BLaER1 (cell line): ENCODE measurements around the gene EME2.

Source experiments
- H3K27ac ChIP-seq: shearing (Covaris generic); formaldehyde crosslinking; 2 replicates; pipeline ENCODE4 v1.8.1; 2022
- H3K27me3 ChIP-seq: shearing (Covaris generic); formaldehyde crosslinking; 2 replicates; pipeline ENCODE4 v1.8.1; 2022
- H3K36me3 ChIP-seq: shearing (Covaris generic); formaldehyde crosslinking; 2 replicates; pipeline ENCODE4 v1.8.1; 2022
- H3K4me1 ChIP-seq: shearing (Covaris generic); formaldehyde crosslinking; 2 replicates; pipeline ENCODE4 v1.8.1; 2022
- H3K4me2 ChIP-seq: shearing (Covaris generic); formaldehyde crosslinking; 2 replicates; pipeline ENCODE4 v1.8.1; 2022
- H3K4me3 ChIP-seq: shearing (Covaris generic); formaldehyde crosslinking; 2 replicates; pipeline ENCODE4 v1.8.1; 2022
- H3K9ac ChIP-seq: shearing (Covaris generic); formaldehyde crosslinking; 2 replicates; pipeline ENCODE4 v1.8.1; 2022
- H3K9me3 ChIP-seq: shearing (Covaris generic); formaldehyde crosslinking; 2 replicates; pipeline ENCODE4 v1.8.1; 2022
- H4K20me1 ChIP-seq: shearing (Covaris generic); formaldehyde crosslinking; 2 replicates; pipeline ENCODE4 v1.8.1; 2022
- Cebpa-rat ChIP-seq: shearing (Covaris generic); IDR thresholded peaks from 2 replicates; pipeline ENCODE4 v1.8.1; 2022

Gene EME2

GRCh38 chr16:1757714-1758461 is 14.7 kb upstream of the EME2 start:
- Histone ChIP-seq H3K36me3 (peaks cover 79% of the 10 kb centered on the region), H4K20me1 (peaks cover 57% of the 10 kb centered on the region), H3K4me1 (peaks cover 46% of the 10 kb centered on the region), H3K9ac (0 out of 2 replicates have a peak overlapping the region, but pooled peaks have one; percentile 24), H3K4me2 (0 out of 2 replicates have a peak overlapping the region, but pooled peaks have one; percentile 9), H3K27me3 (no peaks in the 10 kb centered on the region), H3K9me3 (no peaks in the 10 kb centered on the region), H3K4me3 (no peak overlapping the region), H3K27ac (peak overlapping the region; percentile 41; the same call in 1 of the 2 replicates)
- TF ChIP-seq Cebpa-rat: no peak

GRCh38 chr16:1758923-1759322 is 13.7 kb upstream of the EME2 start:
- Histone ChIP-seq H3K4me3 (no peak overlapping the region), H3K36me3 (peaks cover 75% of the 10 kb centered on the region), H3K4me2 (no peak overlapping the region), H3K4me1 (peaks cover 56% of the 10 kb centered on the region), H4K20me1 (peaks cover 63% of the 10 kb centered on the region), H3K9me3 (no peaks in the 10 kb centered on the region), H3K27me3 (no peaks in the 10 kb centered on the region), H3K9ac (0 out of 2 replicates have a peak overlapping the region, but pooled peaks have one; percentile 10), H3K27ac (no peak overlapping the region; the same call in 1 of the 2 replicates)
- TF ChIP-seq Cebpa-rat: no peak

GRCh38 chr16:1759511-1759910 is 13.1 kb upstream of the EME2 start:
- Histone ChIP-seq H3K4me1 (peaks cover 61% of the 10 kb centered on the region), H3K27ac (no peak overlapping the region), H4K20me1 (peaks cover 63% of the 10 kb centered on the region), H3K9me3 (no peaks in the 10 kb centered on the region), H3K27me3 (no peaks in the 10 kb centered on the region), H3K4me3 (no peak overlapping the region), H3K4me2 (no peak overlapping the region), H3K9ac (no peak overlapping the region), H3K36me3 (peaks cover 75% of the 10 kb centered on the region)
- TF ChIP-seq Cebpa-rat: no peak

- H3K9ac ChIP-seq: 0 out of 2 replicates have a peak overlapping the region, but pooled peaks have one; percentile 29
- no peak overlapping the region for H3K4me3 ChIP-seq
- H3K27me3 ChIP-seq: no peaks in the 10 kb centered on the region
- H3K27ac ChIP-seq: peak overlapping the region; percentile 64
- peaks cover 62% of the 10 kb centered on the region for H4K20me1 ChIP-seq
- H3K36me3 ChIP-seq: peaks cover 77% of the 10 kb centered on the region
- no peak for TF ChIP-seq Cebpa-rat
- H3K9me3 ChIP-seq: no peaks in the 10 kb centered on the region
- H3K4me2 ChIP-seq: peak overlapping the region; percentile 95
- H3K4me1 ChIP-seq: peaks cover 61% of the 10 kb centered on the region
Measured at GRCh38 chr16:1760911-1761310, 11.7 kb upstream of the EME2 start.

- Histone ChIP-seq H3K4me3 (peak overlapping the region; percentile 58), H3K27me3 (no peaks in the 10 kb centered on the region), H3K4me2 (peak overlapping the region; percentile 95), H3K36me3 (peaks cover 77% of the 10 kb centered on the region), H3K27ac (peak overlapping the region; percentile 87), H3K9me3 (no peaks in the 10 kb centered on the region), H3K9ac (peak overlapping the region; percentile 73), H4K20me1 (peaks cover 56% of the 10 kb centered on the region), H3K4me1 (peaks cover 60% of the 10 kb centered on the region)
- no peak for TF ChIP-seq Cebpa-rat
Measured at GRCh38 chr16:1761751-1762150, 10.9 kb upstream of the EME2 start.

- Histone ChIP-seq H4K20me1 (peaks cover 51% of the 10 kb centered on the region), H3K27me3 (no peaks in the 10 kb centered on the region), H3K9me3 (no peaks in the 10 kb centered on the region), H3K4me3 (peak overlapping the region; percentile 58), H3K27ac (peak overlapping the region; percentile 87), H3K4me2 (peak overlapping the region; percentile 95), H3K36me3 (peaks cover 78% of the 10 kb centered on the region), H3K4me1 (peaks cover 54% of the 10 kb centered on the region), H3K9ac (peak overlapping the region; percentile 73)
- no peak for TF ChIP-seq Cebpa-rat
Measured at GRCh38 chr16:1762196-1762878, 10.3 kb upstream of the EME2 start.

- Histone ChIP-seq H3K9me3 (no peaks in the 10 kb centered on the region), H4K20me1 (peaks cover 50% of the 10 kb centered on the region), H3K27ac (peak overlapping the region; percentile 87), H3K4me1 (peaks cover 51% of the 10 kb centered on the region), H3K9ac (peak overlapping the region; percentile 73), H3K27me3 (no peaks in the 10 kb centered on the region), H3K4me3 (peak overlapping the region; percentile 58), H3K36me3 (peaks cover 78% of the 10 kb centered on the region), H3K4me2 (peak overlapping the region; percentile 95)
- no peak for TF ChIP-seq Cebpa-rat
Measured at GRCh38 chr16:1762879-1763520, 9.6 kb upstream of the EME2 start.

- H3K9me3 ChIP-seq: no peaks in the 10 kb centered on the region
- H3K36me3 ChIP-seq: peaks cover 78% of the 10 kb centered on the region
- peak overlapping the region; percentile 95 for H3K4me2 ChIP-seq
- H3K4me3 ChIP-seq: peak overlapping the region; percentile 58
- no peak for TF ChIP-seq Cebpa-rat
- H3K9ac ChIP-seq: peak overlapping the region; percentile 73; the same call in 1 of the 2 replicates
- H3K4me1 ChIP-seq: peaks cover 51% of the 10 kb centered on the region
- peaks cover 56% of the 10 kb centered on the region for H4K20me1 ChIP-seq
- no peaks in the 10 kb centered on the region for H3K27me3 ChIP-seq
- peak overlapping the region; percentile 87 for H3K27ac ChIP-seq
Measured at GRCh38 chr16:1763521-1764511, 8.8 kb upstream of the EME2 start.

- H3K36me3 ChIP-seq: peaks cover 78% of the 10 kb centered on the region
- H3K4me2 ChIP-seq: no peak overlapping the region
- no peak overlapping the region for H3K9ac ChIP-seq
Measured at GRCh38 chr16:1764971-1765370, 7.6 kb upstream of the EME2 start.

More at GRCh38 chr16:1764971-1765370, 7.6 kb upstream of the EME2 start:
- Histone ChIP-seq H3K27me3 (no peaks in the 10 kb centered on the region), H3K9me3 (no peaks in the 10 kb centered on the region), H3K27ac (peak overlapping the region; percentile 3; the same call in 1 of the 2 replicates), H3K4me3 (no peak overlapping the region), H3K4me1 (peaks cover 47% of the 10 kb centered on the region), H4K20me1 (peaks cover 56% of the 10 kb centered on the region)
- no peak for TF ChIP-seq Cebpa-rat
